ENCODE data around the gene RGS19.

RGS19 gene

GRCh38 chr20:64086801-64087200, 7.5 kb upstream of the RGS19 start:
- Histone ChIP-seq H3K36me3 (ENCODE audit: low read depth) (no peaks in the 10 kb centered on the region), H3K4me3 (ENCODE audit: severe bottlenecking) (no peak overlapping the region), H3K27ac (ENCODE audit: poor library complexity, severe bottlenecking) (no peak overlapping the region), H3K4me1 (ENCODE audit: insufficient read depth, poor library complexity, severe bottlenecking) (no peaks in the 10 kb centered on the region), H3K9me3 (ENCODE audit: severe bottlenecking) (no peaks in the 10 kb centered on the region), H3K27me3 (ENCODE audit: insufficient read depth, poor library complexity, severe bottlenecking) (peaks cover 20% of the 10 kb centered on the region)
- DNase-seq (ENCODE audit: low spot score), result no peak
- ATAC-seq (ENCODE audit: low read depth), result no peak
- TF ChIP-seq CTCF (IDR thresholded peaks at IDR 0.05; ENCODE audit: poor library complexity, severe bottlenecking), result no peak

DNA sequence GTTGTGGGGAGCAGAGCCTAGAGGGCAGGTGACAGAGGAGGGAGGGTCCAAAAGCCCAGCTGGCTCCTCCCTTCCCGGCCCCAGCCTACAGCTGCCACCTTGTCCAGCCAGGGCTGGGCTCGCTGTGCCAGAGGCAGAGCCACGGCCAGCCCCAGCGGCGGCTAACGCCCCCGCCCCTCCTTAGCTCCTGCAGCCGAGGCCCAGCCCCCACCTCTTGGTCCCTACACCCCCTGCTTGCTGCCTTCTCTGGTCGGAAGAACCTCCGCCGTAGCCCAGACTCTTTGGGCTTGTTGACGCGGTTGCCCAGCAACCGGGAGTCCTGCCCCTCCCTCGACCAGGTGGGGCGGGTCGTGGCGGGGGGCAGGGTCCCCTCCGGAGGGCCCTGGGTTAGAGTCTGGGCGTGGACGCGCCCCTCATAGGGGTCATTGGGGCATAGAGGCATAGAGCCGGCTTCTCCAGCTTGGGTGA, 5.4 kb upstream of the RGS19 start:
- no peaks in the 10 kb centered on the region for H3K4me1 ChIP-seq (ENCODE audit: insufficient read depth, poor library complexity, severe bottlenecking)
- H3K36me3 ChIP-seq (ENCODE audit: low read depth), result no peaks in the 10 kb centered on the region
- no peak overlapping the region for H3K27ac ChIP-seq (ENCODE audit: poor library complexity, severe bottlenecking)
- H3K27me3 ChIP-seq (ENCODE audit: insufficient read depth, poor library complexity, severe bottlenecking), result peaks cover 20% of the 10 kb centered on the region
- TF ChIP-seq CTCF (IDR thresholded peaks at IDR 0.05; ENCODE audit: poor library complexity, severe bottlenecking), result no peak
- no peaks in the 10 kb centered on the region for H3K9me3 ChIP-seq (ENCODE audit: severe bottlenecking)
- DNase-seq (ENCODE audit: low spot score), result no peak
- H3K4me3 ChIP-seq (ENCODE audit: severe bottlenecking), result no peak overlapping the region
- ATAC-seq (ENCODE audit: low read depth), result no peak

GRCh38 chr20:64083804-64084684, 4.7 kb upstream of the RGS19 start, which contains the start of gene LKAAEAR1:
Gene LKAAEAR1, minus strand, starts transcription at chr20:64084398. Its CDS starts 179 bp downstream, at chr20:64084219.
- Histone ChIP-seq H3K27me3 (ENCODE audit: insufficient read depth, poor library complexity, severe bottlenecking) (peaks cover 20% of the 10 kb centered on the region), H3K4me3 (ENCODE audit: severe bottlenecking) (peak within 1 kb of the TSS; percentile 37), H3K9me3 (ENCODE audit: severe bottlenecking) (no peaks in the 10 kb centered on the region), H3K27ac (ENCODE audit: poor library complexity, severe bottlenecking) (no peak within 1 kb of the TSS), H3K4me1 (ENCODE audit: insufficient read depth, poor library complexity, severe bottlenecking) (no peaks in the 10 kb centered on the region), H3K36me3 (ENCODE audit: low read depth) (no peaks in the 10 kb centered on the region)
- ATAC-seq (ENCODE audit: low read depth), result peak; percentile 1
- no peak for DNase-seq (ENCODE audit: low spot score)
- TF ChIP-seq CTCF (IDR thresholded peaks at IDR 0.05; ENCODE audit: poor library complexity, severe bottlenecking), result peak; percentile 93

GRCh38 chr20:64083378-64083803, 4.1 kb upstream of the RGS19 start:
- Histone ChIP-seq H3K36me3 (ENCODE audit: low read depth) (no peaks in the 10 kb centered on the region), H3K4me3 (ENCODE audit: severe bottlenecking) (peak overlapping the region; percentile 37), H3K27ac (ENCODE audit: poor library complexity, severe bottlenecking) (no peak overlapping the region), H3K9me3 (ENCODE audit: severe bottlenecking) (no peaks in the 10 kb centered on the region), H3K27me3 (ENCODE audit: insufficient read depth, poor library complexity, severe bottlenecking) (peaks cover 20% of the 10 kb centered on the region), H3K4me1 (ENCODE audit: insufficient read depth, poor library complexity, severe bottlenecking) (peaks cover 6% of the 10 kb centered on the region)
- no peak for DNase-seq (ENCODE audit: low spot score)
- peak; percentile 58 for ATAC-seq (ENCODE audit: low read depth)
- TF ChIP-seq CTCF (IDR thresholded peaks at IDR 0.05; ENCODE audit: poor library complexity, severe bottlenecking), result peak; percentile 100

All from RWPE2 (cell line).